GM21576 (cell line): ENCODE data around the gene PTPN2.

Source experiments
- ATAC-seq: cut with Tn5 transposase; IDR thresholded peaks from one replicate; pipeline ENCODE4 v1.9.1; 2021; ENCODE audit warnings: mild to moderate bottlenecking, moderate library complexity; ENCODE audit not compliant: unreplicated experiment

The PTPN2 gene

GRCh38 chr18:12860530-12860929, 23.5 kb downstream of the PTPN2 start:
- ATAC-seq, result no peak

GRCh38 chr18:12858991-12859390, 25.0 kb downstream of the PTPN2 start:
- no peak for ATAC-seq

- ATAC-seq, result no peak
Measured at GRCh38 chr18:12857991-12858544, 26.0 kb downstream of the PTPN2 start.

GRCh38 chr18:12857215-12857905, 26.7 kb downstream of the PTPN2 start:
- ATAC-seq, result no peak

GRCh38 chr18:12855916-12856315, 28.1 kb downstream of the PTPN2 start:
- no peak for ATAC-seq

GRCh38 chr18:12852566-12853315, 31.3 kb downstream of the PTPN2 start:
- ATAC-seq, result no peak

GRCh38 chr18:12851716-12852115, 32.3 kb downstream of the PTPN2 start:
- ATAC-seq, result no peak

- no peak for ATAC-seq
Measured at GRCh38 chr18:12849548-12849947, 34.5 kb downstream of the PTPN2 start.

- no peak for ATAC-seq
Measured at GRCh38 chr18:12848405-12848804, 35.6 kb downstream of the PTPN2 start.

- ATAC-seq, result no peak
Measured at GRCh38 chr18:12844391-12844790, 39.6 kb downstream of the PTPN2 start.

GRCh38 chr18:12843420-12844350, 40.4 kb downstream of the PTPN2 start:
- no peak for ATAC-seq

GRCh38 chr18:12842459-12843380, 41.3 kb downstream of the PTPN2 start:
- ATAC-seq, result no peak

GRCh38 chr18:12841070-12841469, 43.0 kb downstream of the PTPN2 start:
- ATAC-seq, result no peak

- no peak for ATAC-seq
Measured at GRCh38 chr18:12840382-12840781, 43.7 kb downstream of the PTPN2 start.

- ATAC-seq, result peak; percentile 65
Measured at GRCh38 chr18:12839526-12840196, 44.4 kb downstream of the PTPN2 start.

GRCh38 chr18:12839057-12839525, 44.9 kb downstream of the PTPN2 start:
- peak; percentile 51 for ATAC-seq

- ATAC-seq, result no peak
Measured at GRCh38 chr18:12838178-12838634, 45.8 kb downstream of the PTPN2 start.

GRCh38 chr18:12837747-12838146, 46.3 kb downstream of the PTPN2 start:
- ATAC-seq, result no peak

GRCh38 chr18:12836551-12836950, 47.5 kb downstream of the PTPN2 start:
- no peak for ATAC-seq
